ENCODE data around the gene BMP4.
A peak's percentile ranks its signal among the peaks of the same experiment; 100 is the strongest.

The BMP4 gene

DNA sequence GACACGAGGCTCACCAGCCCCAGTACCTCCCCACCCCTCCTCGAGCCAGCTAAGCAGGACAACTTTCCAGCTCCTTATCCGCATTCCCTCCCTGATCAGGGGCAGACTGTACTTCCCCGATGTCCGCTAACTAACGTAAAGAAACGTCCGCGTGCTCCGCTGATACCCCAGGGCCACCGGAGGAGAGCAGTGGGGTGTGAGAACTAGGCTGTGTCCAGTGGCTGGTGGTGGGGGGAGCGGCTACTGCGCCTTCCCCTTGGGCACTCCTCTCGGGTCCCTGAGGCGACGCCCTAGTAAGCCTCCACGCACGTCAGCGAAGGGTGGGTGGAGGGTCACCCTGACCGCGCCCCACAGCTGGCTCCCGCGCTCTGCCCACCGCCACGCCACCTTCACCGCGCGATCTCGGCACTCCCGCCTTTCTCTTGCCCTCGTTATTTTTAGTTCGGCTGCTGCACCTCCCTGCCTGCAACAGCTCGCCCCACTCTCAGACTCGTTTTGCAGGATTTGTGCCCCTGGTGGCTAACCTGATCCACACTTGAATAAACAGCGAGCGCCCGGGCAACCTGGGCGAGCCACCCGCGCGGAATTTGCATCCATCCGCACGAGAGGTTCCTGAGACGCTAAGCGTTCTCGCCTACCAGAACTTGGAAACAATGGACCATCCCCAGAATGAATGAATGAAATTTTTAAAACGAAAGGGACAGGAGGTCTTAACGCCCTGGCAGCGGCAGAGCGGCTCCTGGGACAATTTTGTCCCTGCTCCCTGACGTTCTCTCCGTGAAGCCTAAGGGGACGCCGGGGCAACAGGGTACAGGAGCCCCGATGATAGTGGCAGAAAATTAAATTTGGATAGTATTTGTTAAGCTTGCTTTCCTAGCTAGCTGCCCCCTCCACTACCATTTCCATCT lies 6.9 kb upstream of the BMP4 start:
- DNase-seq, result no peak

GRCh38 chr14:53962953-53963319 lies 6.3 kb upstream of the BMP4 start:
- no peak for DNase-seq

DNA sequence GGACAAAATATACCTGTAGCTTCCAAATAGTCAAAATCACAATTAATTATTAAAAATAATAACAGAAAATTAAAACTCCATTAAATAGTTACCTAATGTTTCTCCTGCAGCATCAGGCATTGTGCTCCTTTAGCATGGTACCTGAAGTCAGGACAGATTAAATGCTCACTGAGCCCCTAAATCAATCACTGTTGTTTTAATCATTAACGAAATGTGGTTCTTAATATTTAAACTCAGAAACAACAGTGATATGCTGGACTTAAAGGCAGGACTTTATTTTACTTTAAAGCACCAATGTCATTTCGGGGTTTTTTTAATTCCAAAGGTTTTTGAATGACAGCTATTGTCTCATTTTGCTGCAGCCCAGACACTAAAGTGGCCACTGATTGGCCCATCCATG lies 2.0 kb upstream of the BMP4 start:
- no peak for DNase-seq

GRCh38 chr14:53957739-53958138 lies 1.1 kb upstream of the BMP4 start:
- no peak for DNase-seq

DNA sequence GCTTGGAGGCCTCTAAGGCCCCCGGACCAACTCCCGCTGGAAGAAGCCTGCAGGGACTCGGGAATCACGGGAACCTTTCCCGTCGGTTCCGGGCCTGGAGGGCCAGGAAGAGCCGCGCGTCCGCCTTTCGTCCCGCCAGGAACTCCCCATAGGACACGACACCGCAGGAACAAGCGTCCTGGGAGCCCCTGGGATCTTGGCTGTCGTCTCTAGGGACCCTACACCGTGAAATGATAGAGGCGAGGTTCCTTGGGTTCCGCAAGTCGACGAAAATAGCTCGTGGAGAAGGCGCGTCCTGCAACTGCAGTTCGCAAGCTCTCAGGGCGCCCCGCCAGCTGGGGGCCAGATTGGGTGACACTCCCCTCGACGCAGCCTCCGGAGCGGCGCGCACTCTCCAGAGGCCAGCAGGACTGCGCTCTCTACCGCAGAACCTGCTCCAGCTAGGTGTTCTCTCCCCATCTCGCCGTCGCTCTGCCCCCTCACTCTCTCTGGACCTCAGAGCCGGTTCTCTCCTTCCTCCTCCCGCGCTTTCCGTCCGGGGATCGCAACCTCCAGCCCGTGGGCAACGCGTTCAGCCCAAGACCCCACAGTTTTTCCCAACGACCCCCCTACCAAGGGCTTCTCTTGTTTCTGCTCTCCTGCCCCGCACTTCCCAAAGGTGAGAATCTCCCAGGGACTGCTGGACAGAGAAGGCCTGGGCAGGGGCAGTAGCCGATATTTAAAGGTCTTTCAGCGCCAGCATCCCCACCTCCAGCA lies 776 bp downstream of the BMP4 start:
- no peak for DNase-seq

GRCh38 chr14:53955229-53955556 lies 1.4 kb downstream of the BMP4 start:
- no peak for DNase-seq

GRCh38 chr14:53954551-53955228 lies 1.9 kb downstream of the BMP4 start:
- no peak for DNase-seq

GRCh38 chr14:53953828-53954550 lies 2.6 kb downstream of the BMP4 start:
- no peak for DNase-seq

DNA sequence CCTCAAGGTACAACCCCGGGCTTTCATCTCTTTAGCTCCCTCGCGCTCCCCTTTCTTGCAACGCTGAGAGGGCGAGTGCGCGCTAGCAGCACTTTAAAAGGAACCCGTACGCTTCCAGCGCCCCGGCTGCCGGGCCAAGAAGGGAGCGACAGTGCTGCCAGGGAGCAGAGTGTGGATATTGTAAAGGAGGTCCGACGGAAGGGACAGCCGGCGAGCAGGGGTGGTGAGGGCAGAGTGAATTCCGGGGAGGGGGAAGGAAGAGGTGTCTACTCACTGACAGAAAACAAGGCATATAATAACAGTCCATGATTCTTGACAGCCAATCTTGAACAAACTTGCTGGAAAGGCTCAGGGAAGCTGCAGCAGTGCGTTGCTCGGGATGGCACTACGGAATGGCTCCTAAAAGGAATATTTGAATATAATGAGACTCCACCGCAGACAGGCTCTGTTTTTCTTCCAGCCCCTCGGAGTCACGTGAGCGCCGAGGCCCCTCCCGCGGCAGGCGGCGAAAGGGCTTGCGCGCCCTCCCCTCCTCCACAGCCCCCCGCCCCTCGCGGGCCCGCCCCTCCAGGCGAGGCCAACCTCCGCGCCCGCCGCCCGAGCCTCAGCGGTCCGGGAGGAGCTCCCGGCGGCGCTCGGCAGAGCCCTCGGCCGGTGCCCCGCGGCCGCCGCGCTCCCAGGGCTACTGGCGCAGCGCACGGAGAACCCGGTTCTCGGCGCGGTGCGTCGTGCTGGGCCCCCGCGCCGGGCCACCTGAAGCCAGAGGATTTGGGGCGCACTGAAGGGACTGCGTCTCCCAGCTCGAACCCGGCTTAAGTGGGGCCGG lies 3.4 kb downstream of the BMP4 start:
- DNase-seq, result peak; percentile 78

DNA sequence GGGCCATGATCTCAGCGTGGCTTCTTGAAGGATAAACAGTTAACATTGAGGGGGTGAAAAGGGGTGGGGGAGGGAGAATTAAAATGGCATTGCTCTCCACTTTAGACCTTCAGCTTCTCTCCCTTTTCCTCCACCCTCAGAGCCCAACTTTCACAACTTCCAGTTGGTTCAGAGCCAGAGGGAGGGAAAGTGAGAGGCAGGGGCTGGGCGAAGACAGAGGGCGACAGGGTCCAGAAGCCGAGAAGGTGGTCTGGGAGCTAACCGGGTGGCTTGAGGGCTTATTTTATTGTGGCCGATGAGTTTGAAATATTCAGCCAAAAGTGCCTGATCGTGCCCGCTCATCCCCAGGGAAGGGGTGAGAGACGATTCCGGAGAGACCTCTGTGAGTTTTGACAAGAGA lies 4.1 kb downstream of the BMP4 start:
- no peak for DNase-seq

DNA sequence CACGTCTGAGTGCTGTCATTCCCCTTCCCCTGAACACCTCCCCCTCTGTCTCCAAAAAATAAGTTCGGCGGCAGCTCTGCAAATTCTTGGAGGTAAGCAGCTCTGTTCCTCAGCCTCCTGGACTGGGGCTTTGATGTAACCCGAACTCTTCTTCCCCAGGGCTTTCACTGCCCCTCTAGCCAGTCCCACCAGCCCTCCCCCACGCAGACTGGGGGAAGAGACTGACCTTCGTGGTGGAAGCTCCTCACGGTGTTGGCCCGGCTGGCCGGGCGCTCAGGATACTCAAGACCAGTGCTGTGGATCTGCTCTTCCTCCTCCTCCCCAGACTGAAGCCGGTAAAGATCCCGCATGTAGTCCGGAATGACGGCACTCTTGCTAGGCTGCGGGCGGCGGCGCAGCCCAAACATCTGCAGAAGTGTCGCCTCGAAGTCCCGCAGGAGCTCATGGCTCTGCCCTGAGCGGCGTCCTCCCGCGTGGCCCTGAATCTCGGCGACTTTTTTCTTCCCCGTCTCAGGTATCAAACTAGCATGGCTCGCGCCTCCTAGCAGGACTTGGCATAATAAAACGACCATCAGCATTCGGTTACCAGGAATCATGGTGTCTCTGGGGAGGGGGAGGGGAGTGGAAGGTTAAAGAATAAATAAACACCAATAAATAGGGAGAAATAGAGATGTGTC lies 4.9 kb downstream of the BMP4 start:
- no peak for DNase-seq

- no peak for DNase-seq
These were observed 5.4 kb downstream of the BMP4 start for GRCh38 chr14:53951243-53951626.

DNA sequence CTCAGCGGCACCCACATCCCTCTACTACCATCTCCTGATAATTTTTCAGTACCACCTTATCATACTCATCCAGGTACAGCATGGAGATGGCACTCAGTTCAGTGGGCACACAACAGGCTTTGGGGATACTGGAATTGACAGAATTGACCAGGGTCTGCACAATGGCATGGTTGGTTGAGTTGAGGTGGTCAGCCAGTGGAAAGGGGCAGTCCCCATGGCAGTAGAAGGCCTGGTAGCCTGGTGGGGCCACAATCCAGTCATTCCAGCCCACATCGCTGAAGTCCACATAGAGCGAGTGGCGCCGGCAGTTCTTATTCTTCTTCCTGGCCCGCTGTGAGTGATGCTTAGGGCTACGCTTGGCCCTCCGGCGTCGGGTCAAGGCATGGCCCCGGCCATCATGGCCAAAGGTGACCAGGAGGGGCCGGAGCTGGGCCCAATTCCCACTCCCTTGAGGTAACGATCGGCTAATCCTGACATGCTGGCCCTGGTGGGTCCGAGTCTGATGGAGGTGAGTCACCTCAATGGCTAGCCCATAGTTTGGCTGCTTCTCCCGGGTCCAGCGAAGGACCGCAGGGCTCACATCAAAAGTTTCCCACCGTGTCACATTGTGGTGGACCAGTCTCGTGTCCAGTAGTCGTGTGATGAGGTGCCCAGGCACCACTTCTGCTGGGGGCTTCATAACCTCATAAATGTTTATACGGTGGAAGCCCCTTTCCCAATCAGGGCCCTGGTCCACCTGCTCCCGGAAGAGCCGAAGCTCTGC lies 6.4 kb downstream of the BMP4 start:
- no peak for DNase-seq

DNA sequence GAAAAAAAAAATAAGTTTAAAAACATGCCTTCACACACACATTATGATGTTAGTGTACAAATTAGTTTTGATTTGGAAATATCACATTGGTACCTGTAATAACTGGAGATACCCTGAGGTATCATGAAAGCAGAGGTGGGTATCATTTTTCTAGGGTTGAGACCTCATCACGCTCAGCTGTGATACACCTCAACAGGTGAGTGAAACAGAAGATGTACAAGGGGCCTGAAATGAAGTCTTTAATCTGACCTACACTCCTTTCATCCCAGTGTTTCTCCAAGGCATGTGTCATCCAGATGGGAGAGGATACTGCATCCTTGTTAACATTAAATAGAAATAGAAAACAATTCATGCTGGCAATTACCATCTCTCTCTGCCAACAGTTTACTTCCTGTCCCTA lies 7.4 kb downstream of the BMP4 start:
- no peak for DNase-seq

DNA sequence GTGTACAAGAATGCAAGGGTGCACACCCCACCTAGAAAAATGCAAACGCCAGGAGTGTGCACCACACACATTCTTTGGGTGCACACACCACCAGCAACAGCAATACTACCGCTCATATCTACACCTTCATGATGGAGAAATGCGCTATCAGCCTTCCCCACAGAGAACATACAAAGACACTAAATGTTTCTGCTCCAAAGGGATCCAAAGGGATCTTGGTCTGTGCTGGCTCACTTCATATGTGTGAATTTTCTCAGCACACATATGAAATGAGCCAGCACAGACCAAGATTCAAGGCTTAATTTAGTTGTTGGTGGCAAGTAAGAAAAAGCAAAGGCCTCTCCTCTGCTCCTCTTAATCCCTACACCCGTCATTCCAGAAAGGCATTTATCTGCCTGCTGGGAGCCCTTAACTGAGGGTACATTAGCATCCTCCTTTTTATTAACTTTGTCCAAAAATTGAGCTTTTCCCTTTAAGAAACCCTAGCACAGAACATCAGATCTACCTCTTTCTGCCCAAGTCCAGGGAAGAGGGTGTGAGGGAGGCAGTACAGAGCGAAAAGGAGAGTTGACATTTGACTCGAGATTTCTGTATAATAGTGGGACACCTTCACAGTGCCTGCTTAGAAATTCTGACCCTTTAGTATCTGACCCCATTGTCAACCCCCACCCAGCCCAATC lies 8.3 kb downstream of the BMP4 start:
- no peak for DNase-seq

DNA sequence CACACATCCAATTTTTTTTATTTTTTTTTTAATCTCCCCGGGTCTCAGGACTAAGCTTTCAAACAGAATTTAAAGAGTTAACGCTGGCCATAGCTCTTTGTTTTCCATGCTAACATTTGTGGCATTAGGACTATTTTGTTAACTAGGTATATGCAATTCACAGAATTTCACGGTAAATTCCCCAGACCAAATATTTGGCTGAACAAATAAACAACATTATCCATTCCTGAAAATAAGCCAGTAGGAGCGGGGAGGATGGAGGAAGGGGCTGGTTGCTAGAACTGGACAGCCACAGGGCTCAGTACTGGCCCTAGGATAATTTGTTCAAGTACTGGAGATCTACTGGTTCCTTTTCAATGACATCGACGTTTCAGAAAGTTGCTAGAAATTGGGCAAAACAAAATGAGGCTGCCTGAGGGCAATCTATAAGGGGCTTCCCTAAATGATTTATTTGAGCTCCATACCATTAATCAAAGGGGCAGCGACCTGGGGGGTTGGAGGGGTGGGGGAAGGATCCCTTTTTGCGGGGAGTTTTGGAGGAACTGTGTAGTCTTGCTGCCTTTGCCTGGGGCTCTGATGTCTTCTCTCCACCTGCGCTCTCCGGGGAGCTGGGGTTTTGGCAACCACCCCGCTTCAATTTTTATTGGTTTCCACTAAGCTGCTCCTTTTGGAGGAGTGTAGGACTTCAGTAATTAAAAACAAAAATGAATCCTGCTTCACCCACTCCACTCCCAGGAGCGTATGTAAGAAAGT lies 9.0 kb downstream of the BMP4 start:
- DNase-seq, result no peak

- DNase-seq, result no peak
These were observed 9.6 kb downstream of the BMP4 start for GRCh38 chr14:53947094-53947445.

DNA sequence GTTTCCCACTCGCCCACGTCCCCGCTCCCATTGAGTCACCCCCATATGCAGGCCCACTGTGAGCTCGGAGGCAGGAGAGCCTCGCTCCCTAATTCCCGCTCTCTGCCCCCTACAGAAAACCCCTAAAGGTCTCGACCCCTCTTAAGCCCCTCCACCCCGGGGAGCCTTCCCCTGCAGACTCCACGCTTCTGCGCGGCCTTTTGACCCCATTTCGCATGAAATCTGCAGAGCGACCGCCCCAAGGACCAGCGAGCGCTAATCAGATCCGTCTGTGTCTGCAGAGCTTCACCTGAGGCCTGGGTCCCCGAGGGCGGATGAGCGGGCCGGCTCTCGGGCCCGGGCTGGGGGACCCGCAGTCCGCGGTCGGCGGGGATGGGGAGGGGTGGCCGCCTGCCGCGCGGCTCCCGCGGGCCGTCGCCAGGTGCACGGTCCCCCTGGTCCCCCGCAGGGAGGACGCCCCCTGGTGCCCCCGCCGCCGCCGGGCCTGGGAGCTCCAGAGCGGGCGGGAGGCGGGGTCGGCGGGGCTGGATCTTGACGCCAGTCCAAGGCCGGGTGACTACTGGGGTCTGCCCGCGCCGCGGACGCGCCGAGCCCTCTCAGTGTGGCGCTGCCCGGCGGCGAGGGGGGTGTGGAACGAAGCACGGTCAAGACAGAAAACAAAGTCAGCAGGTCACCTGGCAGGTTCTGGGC lies 10.1 kb downstream of the BMP4 start:
- no peak for DNase-seq

DNA sequence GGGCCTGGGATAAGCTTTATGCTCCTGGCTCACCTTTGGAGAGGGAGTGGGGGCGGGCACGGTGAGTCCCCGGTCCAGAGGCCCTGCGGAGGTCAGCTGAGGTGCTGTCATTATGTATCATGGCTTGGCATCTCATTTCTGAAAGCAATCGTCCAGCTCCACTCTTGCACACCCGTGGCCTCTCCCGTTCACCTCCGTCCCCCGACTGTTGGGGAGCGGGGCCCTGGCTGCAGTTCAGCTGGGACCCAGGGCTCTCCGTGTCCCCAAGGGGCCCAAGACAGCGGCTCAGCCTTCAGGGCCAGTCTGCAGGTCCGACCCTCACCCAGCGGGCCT lies 10.6 kb downstream of the BMP4 start:
- DNase-seq, result no peak
